Right atrium auricular region (tissue), 2 donors: ENCODE results near the gene NPRL2. TPM values are rescaled to one million over a fixed set of nuclear protein-coding genes. Genes with fewer than 3 reads are reported as not detected.

ENCODE experiments used
- DNase-seq: peaks from one replicate; pipeline ENCODE4 v3.0.0-alpha.2; 2019; ENCODE audit warnings: low spot score
- H3K27ac ChIP-seq, 2 donors: fragments of 200-600 bp; sonication (generic); 1 replicate in 1 of 2; 2 replicates in 1 of 2; pipeline ENCODE4 v1.5.1; 2016 to 2019
- H3K27me3 ChIP-seq, 2 donors: fragments of 200-600 bp; sonication (generic); one replicate each; pipeline versions ENCODE4 v1.5.1 to v1.6.0; 2017 to 2019
- H3K36me3 ChIP-seq: fragments of 200-600 bp; sonication (generic); one replicate; pipeline ENCODE4 v1.5.1; 2016
- H3K4me1 ChIP-seq, 2 donors: fragments of 200-600 bp; sonication (generic); one replicate each; pipeline versions ENCODE4 v1.5.1 to v1.6.0; 2017 to 2019
- H3K4me3 ChIP-seq, 2 donors: fragments of 200-600 bp; sonication (generic); 1 replicate in 1 of 2; 2 replicates in 1 of 2; pipeline ENCODE4 v1.5.1; 2017 to 2019; ENCODE audit warnings: mild to moderate bottlenecking in 1 of 2, moderate library complexity in 1 of 2
- H3K9me3 ChIP-seq, 2 donors: fragments of 200-600 bp; sonication (generic); one replicate each; pipeline ENCODE4 v1.5.1; 2019
- total RNA-seq, 2 donors: library from RNA; depleted of rRNA; stranded (reverse); fragments of >200 nt; gene quantifications; one replicate each; pipeline ENCODE4 v1.1.0, GENCODE V29; 2016
- TF ChIP-seq, protein P1 (sequence below), 2 donors: fragments of 200-600 bp; sonication (generic); IDR thresholded peaks; one replicate each; pipeline ENCODE4 v1.5.1; 2019; ENCODE audit warnings: antibody characterized with exemption in 2 of 2

Gene NPRL2
- total RNA-seq, 2 donors from 2014 or later, result 12.5 to 20.3 TPM

DNA sequence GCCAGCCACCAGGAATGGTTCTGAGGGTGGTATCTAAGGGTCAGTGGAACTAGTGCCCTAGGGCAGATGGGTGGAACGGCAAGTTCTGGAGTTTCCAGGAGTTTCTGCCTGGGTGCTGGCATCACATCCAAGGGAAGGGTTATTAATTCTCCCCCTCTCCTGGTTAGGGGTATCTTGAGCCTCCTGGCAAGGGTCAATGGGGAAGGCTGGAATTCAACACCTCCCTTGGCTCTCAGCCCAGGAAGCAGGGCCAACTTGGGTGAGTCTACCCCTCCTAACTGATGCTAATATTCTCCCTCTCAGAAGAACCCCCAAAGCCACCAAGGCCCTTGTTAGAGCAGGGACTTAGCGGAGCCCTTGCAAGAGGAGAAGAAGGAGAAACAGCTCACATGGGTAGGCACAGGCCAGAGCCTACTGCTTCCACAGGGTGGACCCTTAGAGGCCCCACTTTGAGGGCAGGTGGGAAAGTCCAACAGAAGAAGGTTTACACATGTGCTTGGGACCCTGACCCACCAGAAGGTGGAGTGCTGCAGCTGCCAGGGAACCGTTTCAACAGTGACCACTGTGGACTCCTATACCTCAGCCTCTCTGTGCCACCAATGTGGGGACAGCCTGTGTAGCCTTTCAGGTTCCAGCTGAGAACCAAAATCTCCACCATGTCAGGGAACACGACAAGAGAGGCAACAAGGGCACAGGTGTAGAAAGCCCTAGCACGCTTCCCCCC, 5.4 kb upstream of the NPRL2 start:
- no peak for DNase-seq
- H3K27me3 ChIP-seq, result no peaks in the 10 kb centered on the region
- TF ChIP-seq, protein P1, sequence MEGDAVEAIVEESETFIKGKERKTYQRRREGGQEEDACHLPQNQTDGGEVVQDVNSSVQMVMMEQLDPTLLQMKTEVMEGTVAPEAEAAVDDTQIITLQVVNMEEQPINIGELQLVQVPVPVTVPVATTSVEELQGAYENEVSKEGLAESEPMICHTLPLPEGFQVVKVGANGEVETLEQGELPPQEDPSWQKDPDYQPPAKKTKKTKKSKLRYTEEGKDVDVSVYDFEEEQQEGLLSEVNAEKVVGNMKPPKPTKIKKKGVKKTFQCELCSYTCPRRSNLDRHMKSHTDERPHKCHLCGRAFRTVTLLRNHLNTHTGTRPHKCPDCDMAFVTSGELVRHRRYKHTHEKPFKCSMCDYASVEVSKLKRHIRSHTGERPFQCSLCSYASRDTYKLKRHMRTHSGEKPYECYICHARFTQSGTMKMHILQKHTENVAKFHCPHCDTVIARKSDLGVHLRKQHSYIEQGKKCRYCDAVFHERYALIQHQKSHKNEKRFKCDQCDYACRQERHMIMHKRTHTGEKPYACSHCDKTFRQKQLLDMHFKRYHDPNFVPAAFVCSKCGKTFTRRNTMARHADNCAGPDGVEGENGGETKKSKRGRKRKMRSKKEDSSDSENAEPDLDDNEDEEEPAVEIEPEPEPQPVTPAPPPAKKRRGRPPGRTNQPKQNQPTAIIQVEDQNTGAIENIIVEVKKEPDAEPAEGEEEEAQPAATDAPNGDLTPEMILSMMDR (IDR thresholded peaks at IDR 0.05), result no peak
- no peaks in the 10 kb centered on the region for H3K9me3 ChIP-seq
- H3K4me1 ChIP-seq, result peaks cover 0 to 73% of the 10 kb centered on the region in 2 donors
- peak overlapping the region; percentile 13 to 90 for H3K4me3 ChIP-seq
- H3K27ac ChIP-seq, result peak overlapping the region; percentile 52 to 90
- H3K36me3 ChIP-seq, result peaks cover 32% of the 10 kb centered on the region

GRCh38 chr3:50354850-50355249, 4.3 kb upstream of the NPRL2 start:
- Histone ChIP-seq H3K36me3 (peaks cover 32% of the 10 kb centered on the region), H3K4me1 (peaks cover 0 to 79% of the 10 kb centered on the region in 2 donors), H3K27me3 (no peaks in the 10 kb centered on the region), H3K9me3 (no peaks in the 10 kb centered on the region), H3K27ac (peak overlapping the region in 1 of 2 donors; percentile 52), H3K4me3 (no peak overlapping the region)
- DNase-seq, result no peak
- TF ChIP-seq, protein P1 (IDR thresholded peaks at IDR 0.05), result no peak

- H3K4me1 ChIP-seq, result peaks cover 0 to 81% of the 10 kb centered on the region in 2 donors
- no peak overlapping the region for H3K4me3 ChIP-seq
- DNase-seq, result no peak
- H3K36me3 ChIP-seq, result peaks cover 32% of the 10 kb centered on the region
- no peaks in the 10 kb centered on the region for H3K27me3 ChIP-seq
- no peak overlapping the region for H3K27ac ChIP-seq
- TF ChIP-seq, protein P1 (IDR thresholded peaks at IDR 0.05), result no peak
- H3K9me3 ChIP-seq, result no peaks in the 10 kb centered on the region
Observed at GRCh38 chr3:50354186-50354764, 3.7 kb upstream of the NPRL2 start.

GRCh38 chr3:50353245-50354004, 2.9 kb upstream of the NPRL2 start:
- DNase-seq, result no peak
- TF ChIP-seq, protein P1 (IDR thresholded peaks at IDR 0.05), result no peak
- H3K27ac ChIP-seq, result no peak overlapping the region
- H3K4me1 ChIP-seq, result peaks cover 0 to 79% of the 10 kb centered on the region in 2 donors
- H3K27me3 ChIP-seq, result no peaks in the 10 kb centered on the region
- no peak overlapping the region for H3K4me3 ChIP-seq
- no peaks in the 10 kb centered on the region for H3K9me3 ChIP-seq
- H3K36me3 ChIP-seq, result peaks cover 39% of the 10 kb centered on the region

- Histone ChIP-seq H3K36me3 (peaks cover 39% of the 10 kb centered on the region), H3K27ac (no peak overlapping the region)
- no peak for DNase-seq
Observed at GRCh38 chr3:50352781-50353180, 2.2 kb upstream of the NPRL2 start.

More at GRCh38 chr3:50352781-50353180, 2.2 kb upstream of the NPRL2 start:
- Histone ChIP-seq H3K27me3 (no peaks in the 10 kb centered on the region), H3K9me3 (no peaks in the 10 kb centered on the region), H3K4me1 (peaks cover 0 to 73% of the 10 kb centered on the region in 2 donors), H3K4me3 (no peak overlapping the region)
- TF ChIP-seq, protein P1 (IDR thresholded peaks at IDR 0.05), result no peak
